Colonic mucosa (tissue), 4 donors: ENCODE results near the gene ZNF697. TPM values are rescaled to one million over a fixed set of nuclear protein-coding genes. Genes with fewer than 3 reads are reported as not detected.

Experiments used
- DNase-seq: peaks from one replicate; pipeline ENCODE4 v3.0.0-alpha.2; 2020
- H3K27ac ChIP-seq: fragments of 200-600 bp; one replicate; pipeline ENCODE4 v1.8.0; 2021
- H3K27me3 ChIP-seq: fragments of 200-600 bp; one replicate; pipeline ENCODE4 v1.8.0; 2021
- H3K36me3 ChIP-seq: fragments of 200-600 bp; one replicate; pipeline ENCODE4 v1.8.0; 2021
- H3K4me1 ChIP-seq: fragments of 200-600 bp; one replicate; pipeline ENCODE4 v1.8.0; 2021; ENCODE audit warnings: mild to moderate bottlenecking
- H3K4me3 ChIP-seq: fragments of 200-600 bp; one replicate; pipeline ENCODE4 v1.8.0; 2021
- H3K9ac ChIP-seq, 2 donors: one replicate each; pipeline ENCODE4 v1.7.0; 2013; ENCODE audit warnings: control low read depth in 2 of 2, low read depth in 2 of 2, low read length in 2 of 2
- H3K9me3 ChIP-seq: fragments of 200-600 bp; one replicate; pipeline ENCODE4 v1.8.0; 2021
- intact Hi-C: fragments of 100-400 bp; cut with DNase I; formaldehyde crosslinking; loops from one replicate; pipeline ENCODE4 v1.14.1; 2022
- total RNA-seq, 2 donors: library from RNA; stranded (reverse); fragmentation: NEBNext Ultra II Directional in 1 of 2; extraction: Animal tissue kit (Norgen Biotek cat#: 25700) in 1 of 2; gene quantifications; one replicate each; pipeline ENCODE4 v1.2.1, GENCODE V29; 2021
- TF ChIP-seq, protein P1 (sequence below): fragments of 200-600 bp; IDR thresholded peaks from one replicate; pipeline ENCODE4 v1.8.0; 2022; ENCODE audit warnings: antibody characterized with exemption, mild to moderate bottlenecking
- donor health status: healthy.
- donor health status: DM: no; HTN: no; CAD: no.
- donor health status: DM: no; HTN: no; CAD: no.

ZNF697 gene
- total RNA-seq, 2 donors from 2014 or later, result 2.1 to 3.2 TPM

- peak; percentile 86 for DNase-seq
- H3K27ac ChIP-seq, result no peak overlapping the region
- H3K4me3 ChIP-seq, result peak overlapping the region; percentile 35
- H3K36me3 ChIP-seq, result no peaks in the 10 kb centered on the region
- no peaks in the 10 kb centered on the region for H3K9me3 ChIP-seq
- no peaks in the 10 kb centered on the region for H3K27me3 ChIP-seq
- intact Hi-C loops, result no loop called here
- H3K9ac ChIP-seq, result peak overlapping the region; percentile 3 to 35
- peaks cover 9% of the 10 kb centered on the region for H3K4me1 ChIP-seq
- TF ChIP-seq, protein P1, sequence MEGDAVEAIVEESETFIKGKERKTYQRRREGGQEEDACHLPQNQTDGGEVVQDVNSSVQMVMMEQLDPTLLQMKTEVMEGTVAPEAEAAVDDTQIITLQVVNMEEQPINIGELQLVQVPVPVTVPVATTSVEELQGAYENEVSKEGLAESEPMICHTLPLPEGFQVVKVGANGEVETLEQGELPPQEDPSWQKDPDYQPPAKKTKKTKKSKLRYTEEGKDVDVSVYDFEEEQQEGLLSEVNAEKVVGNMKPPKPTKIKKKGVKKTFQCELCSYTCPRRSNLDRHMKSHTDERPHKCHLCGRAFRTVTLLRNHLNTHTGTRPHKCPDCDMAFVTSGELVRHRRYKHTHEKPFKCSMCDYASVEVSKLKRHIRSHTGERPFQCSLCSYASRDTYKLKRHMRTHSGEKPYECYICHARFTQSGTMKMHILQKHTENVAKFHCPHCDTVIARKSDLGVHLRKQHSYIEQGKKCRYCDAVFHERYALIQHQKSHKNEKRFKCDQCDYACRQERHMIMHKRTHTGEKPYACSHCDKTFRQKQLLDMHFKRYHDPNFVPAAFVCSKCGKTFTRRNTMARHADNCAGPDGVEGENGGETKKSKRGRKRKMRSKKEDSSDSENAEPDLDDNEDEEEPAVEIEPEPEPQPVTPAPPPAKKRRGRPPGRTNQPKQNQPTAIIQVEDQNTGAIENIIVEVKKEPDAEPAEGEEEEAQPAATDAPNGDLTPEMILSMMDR, result no peak
These were observed 16.5 kb downstream of the ZNF697 start for GRCh38 chr1:119631433-119632102.

DNA sequence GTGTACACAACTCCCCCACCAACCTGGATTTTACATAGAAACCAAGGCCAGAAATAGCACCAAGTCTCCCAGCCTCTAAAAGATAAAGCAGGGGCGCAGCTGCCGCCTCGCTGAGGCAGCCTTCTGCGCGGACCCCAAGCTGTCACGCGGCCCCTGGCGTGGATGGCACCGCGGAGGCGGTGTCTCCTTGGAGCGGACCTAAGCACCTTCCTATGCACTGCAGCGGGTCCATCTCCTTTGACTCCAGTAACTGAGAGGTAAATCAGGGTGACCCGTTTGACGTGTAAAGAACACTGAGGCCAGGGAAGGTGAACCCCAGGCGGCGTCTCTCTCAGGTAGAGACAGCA, 17.0 kb downstream of the ZNF697 start:
- H3K9ac ChIP-seq, result peak overlapping the region in 1 of 2 donors; percentile 35
- TF ChIP-seq, protein P1, result no peak
- H3K27me3 ChIP-seq, result no peaks in the 10 kb centered on the region
- peaks cover 9% of the 10 kb centered on the region for H3K4me1 ChIP-seq
- H3K36me3 ChIP-seq, result no peaks in the 10 kb centered on the region
- H3K9me3 ChIP-seq, result no peaks in the 10 kb centered on the region
- intact Hi-C loops, result no loop called here
- H3K27ac ChIP-seq, result no peak overlapping the region
- DNase-seq, result no peak
- peak overlapping the region; percentile 35 for H3K4me3 ChIP-seq

- H3K9ac ChIP-seq, result no peak overlapping the region
- peaks cover 2% of the 10 kb centered on the region for H3K4me1 ChIP-seq
- H3K27me3 ChIP-seq, result no peaks in the 10 kb centered on the region
- TF ChIP-seq, protein P1, result no peak
- no peak for DNase-seq
- intact Hi-C loops, result no loop called here
- H3K9me3 ChIP-seq, result no peaks in the 10 kb centered on the region
- H3K4me3 ChIP-seq, result no peak overlapping the region
- no peak overlapping the region for H3K27ac ChIP-seq
- no peaks in the 10 kb centered on the region for H3K36me3 ChIP-seq
These were observed 21.2 kb downstream of the ZNF697 start for GRCh38 chr1:119626841-119627240.

GRCh38 chr1:119626011-119626545, 22.0 kb downstream of the ZNF697 start:
- Histone ChIP-seq H3K36me3 (no peaks in the 10 kb centered on the region), H3K27me3 (no peaks in the 10 kb centered on the region), H3K9ac (no peak overlapping the region), H3K4me1 (no peaks in the 10 kb centered on the region), H3K27ac (no peak overlapping the region), H3K9me3 (no peaks in the 10 kb centered on the region), H3K4me3 (no peak overlapping the region)
- TF ChIP-seq, protein P1, result no peak
- intact Hi-C loops, result no loop called here
- no peak for DNase-seq

- Histone ChIP-seq H3K27ac (no peak overlapping the region), H3K4me3 (no peak overlapping the region), H3K9ac (no peak overlapping the region), H3K36me3 (no peaks in the 10 kb centered on the region), H3K27me3 (no peaks in the 10 kb centered on the region), H3K4me1 (no peaks in the 10 kb centered on the region), H3K9me3 (no peaks in the 10 kb centered on the region)
- no peak for DNase-seq
- TF ChIP-seq, protein P1, result no peak
- intact Hi-C loops, result no loop called here
These were observed 24.4 kb downstream of the ZNF697 start for GRCh38 chr1:119623678-119624077.
